Dedifferentiated amniotic fluid mesenchymal stem cell (primary cell): Measurements from ENCODE around the gene PLA2G10.
"Not testable (repeated sequence)": the region's sequence is repeated elsewhere in the genome, so short reads cannot be mapped to it uniquely, and the experiment has no call there.

Experiments
- DNase-seq: peaks from one replicate; pipeline ENCODE4 v3.0.0-alpha.2; 2016; ENCODE audit errors: extremely low spot score

The PLA2G10 gene

DNA sequence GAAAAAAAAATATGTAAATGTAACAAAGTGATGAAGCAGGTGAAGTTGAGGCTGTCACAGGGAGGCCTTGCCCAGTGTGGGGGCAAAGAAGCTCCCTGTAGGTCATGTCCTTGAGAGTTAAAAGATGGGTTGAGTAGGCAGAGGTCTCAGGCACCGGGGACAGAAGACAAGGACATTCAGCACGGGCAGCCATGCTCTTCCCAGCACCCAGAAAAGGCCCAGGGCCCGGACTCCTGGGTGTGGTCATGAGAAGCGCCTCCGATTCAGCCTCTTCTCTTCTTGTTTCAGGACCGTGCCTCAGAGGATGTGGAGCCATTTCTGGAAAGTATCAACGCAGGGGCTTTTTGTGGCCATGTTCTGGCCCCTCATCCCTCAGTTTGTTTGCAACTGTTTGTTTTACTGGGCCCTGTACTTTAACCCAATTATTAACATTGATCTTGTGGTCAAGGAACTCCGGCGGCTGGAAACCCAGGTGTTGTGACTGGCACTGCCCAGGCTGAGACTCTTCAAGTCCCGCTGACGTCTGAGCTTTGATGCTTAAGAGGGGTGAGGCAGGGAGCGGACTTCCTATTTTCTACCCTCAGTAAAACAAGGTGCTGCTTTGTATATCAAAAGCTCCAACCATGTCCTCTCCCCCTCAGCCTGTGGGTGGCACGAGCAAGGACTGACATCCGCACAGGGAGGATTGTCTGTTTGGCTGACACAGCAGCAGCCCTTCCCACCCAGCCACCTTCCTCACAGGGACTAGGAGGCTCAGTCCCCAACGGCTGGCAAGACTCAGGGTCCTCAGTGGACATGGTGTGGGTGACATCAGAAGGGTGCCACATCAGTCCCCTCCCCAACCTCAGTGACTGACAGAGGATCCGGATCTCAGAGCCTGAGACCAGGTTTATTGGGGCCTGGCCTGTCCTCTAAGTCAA is 26.5 kb downstream of the PLA2G10 start:
- DNase-seq, result no peak

DNA sequence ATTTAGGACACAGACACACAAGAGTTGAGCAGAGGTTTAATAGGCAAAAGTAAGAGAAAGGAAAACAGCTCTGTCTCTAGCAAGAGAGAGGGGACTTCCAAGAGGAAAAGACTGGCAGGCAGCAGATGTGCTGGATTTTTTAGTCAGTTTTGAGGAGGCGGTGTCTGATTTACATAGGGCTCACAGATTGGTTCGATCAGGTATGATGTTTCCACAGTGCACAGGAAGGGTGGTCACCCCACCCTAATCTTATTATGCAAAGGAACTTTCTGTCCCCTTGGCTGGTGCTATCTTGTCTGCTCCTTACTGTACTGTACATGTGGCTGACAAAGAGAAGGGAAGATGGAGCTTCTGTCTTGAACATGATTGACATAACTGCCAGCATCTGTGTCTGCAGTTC is 36.0 kb downstream of the PLA2G10 start:
- DNase-seq, result no peak

GRCh38 chr16:14652726-14653125 is 41.4 kb downstream of the PLA2G10 start:
- no peak for DNase-seq

GRCh38 chr16:14650629-14651028 is 43.5 kb downstream of the PLA2G10 start:
- no peak for DNase-seq

DNA sequence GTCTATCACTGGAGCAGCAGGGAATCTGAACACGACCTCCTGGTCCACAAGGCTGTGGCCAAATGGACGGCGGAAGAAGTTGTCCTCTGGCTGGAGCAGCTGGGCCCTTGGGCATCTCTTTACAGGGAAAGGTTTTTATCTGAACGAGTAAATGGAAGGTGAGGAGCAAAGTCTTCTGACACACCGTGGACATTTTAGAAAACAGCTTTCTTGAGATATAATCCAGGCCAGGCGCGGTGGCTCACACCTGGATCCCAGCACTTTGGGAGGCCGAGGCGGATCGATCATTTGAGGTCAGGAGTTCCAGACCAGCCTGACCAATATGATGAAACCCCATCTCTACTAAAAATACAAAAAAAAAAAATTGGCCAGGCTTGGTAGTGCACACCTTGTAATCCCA is 44.3 kb downstream of the PLA2G10 start:
- no peak for DNase-seq

DNA sequence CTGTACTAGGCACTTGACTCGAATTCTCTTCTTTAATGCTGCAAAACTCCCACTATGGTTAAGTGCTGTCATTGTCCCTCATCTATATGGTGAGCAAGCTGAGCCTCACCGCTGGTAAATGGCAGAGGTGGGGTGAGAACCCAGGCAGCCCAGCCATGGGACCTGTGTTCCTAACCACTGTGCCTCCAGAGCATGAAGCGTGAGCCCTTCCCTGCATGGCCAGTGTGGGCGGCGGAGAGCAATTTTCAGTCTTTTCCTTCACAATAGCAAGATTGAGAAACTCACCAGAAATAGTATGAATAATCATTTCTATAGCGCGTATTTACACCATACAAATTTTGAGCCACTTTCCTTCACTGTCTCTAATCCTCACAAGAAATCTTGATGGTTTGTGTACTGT is 52.2 kb downstream of the PLA2G10 start:
- DNase-seq, result no peak

- DNase-seq, result no peak
Measured at GRCh38 chr16:14641206-14641605, 52.9 kb downstream of the PLA2G10 start.

DNA sequence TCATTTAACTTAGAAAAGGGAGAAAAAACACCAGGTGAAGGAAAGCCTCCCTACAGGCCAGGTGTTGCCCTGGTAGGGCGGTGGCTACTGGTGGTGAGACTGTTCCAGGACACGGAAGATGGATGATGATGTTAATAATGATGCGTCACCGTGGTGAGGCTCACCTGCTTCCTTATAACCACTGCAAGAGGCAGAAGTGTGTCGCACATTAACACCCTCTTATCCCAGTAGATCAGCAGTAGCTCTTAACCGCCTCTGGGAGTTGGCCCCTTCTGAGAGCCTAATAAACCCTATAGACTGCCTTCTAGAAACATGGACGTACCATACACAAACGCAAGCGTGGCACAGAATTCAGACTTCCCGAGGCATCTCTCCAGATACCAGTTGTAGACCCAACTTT is 53.6 kb downstream of the PLA2G10 start:
- no peak for DNase-seq

DNA sequence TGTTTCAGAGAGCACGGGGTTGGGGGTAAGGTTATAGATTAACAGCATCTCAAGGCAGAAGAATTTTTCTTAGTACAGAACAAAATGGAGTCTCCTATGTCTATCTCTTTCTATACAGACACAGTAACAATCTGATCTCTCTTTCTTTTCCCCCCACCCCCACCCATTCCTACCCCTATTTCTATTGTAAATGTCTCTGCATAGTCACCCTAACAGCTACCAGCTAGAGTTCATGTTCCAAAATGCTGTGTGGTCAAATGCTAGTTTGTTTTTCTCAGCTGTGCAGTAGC is 57.2 kb downstream of the PLA2G10 start:
- not testable (repeated sequence) for DNase-seq

DNA sequence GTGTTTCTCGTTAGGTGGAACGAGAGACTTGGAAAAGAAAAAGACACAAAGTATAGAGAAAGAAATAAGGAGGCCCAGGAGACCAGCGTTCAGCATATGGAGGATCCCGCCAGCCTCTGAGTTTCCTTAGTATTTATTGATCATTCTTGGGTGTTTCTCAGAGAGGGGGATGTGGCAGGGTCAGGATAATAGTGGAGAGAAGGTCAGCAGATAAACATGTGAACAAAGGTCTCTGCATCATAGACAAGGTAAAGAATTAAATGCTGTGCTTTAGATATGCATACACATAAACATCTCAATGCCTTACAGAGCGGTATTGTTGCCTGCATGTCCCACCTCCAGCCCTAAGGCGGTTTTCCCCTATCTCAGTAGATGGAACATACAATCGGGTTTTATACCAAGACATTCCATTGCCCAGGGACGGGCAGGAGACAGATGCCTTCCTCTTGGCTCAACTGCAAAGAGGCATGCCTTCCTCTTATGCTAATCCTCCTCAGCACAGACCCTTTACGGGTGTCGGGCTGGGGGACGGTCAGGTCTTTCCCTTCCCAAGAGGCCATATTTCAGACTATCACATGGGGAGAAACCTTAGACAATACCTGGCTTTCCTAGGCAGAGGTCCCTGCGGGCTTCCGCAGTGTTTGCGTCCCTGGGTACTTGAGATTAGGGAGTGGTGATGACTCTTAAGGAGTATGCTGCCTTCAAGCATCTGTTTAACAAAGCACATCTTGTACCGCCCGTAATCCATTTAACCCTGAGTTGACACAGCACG is 57.7 kb downstream of the PLA2G10 start:
- DNase-seq, result not testable (repeated sequence)

DNA sequence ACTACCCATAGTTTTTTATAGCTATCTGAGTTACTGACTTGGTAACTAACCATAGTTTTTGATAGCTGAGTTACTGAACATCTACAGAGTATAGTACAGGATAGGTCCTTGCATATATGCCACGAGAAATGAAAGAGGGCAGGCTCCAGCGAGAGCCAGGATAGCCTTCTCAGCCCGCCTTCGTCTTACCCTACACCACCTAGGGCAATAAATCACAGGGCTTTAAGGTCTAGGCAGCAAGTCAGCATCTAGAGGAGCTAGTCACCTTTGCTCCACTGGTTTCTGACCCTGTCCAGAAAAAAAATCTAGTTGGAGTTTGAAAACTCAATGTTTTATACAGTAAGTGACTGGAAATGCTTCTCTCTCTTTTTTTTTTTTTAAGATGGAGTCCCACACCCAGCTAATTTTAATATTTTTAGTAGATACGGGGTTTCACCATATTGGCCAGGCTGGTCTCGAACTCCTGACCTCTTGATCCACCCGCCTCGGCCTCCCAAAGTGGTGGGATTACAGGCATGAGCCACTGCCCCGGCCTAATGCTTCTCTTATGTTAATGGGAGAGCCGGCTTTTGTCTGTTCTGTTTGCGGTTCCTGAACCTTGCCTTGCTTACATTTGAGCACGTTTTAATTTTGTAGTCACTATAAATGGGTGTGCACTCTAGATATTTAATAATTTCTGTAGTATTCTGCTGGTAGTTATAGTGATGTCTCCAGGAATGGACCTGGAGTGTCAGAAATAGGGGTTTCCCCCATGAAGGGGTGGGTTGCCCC is 58.5 kb downstream of the PLA2G10 start:
- DNase-seq, result no peak

GRCh38 chr16:14634389-14634725 is 59.8 kb downstream of the PLA2G10 start:
- DNase-seq, result no peak

DNA sequence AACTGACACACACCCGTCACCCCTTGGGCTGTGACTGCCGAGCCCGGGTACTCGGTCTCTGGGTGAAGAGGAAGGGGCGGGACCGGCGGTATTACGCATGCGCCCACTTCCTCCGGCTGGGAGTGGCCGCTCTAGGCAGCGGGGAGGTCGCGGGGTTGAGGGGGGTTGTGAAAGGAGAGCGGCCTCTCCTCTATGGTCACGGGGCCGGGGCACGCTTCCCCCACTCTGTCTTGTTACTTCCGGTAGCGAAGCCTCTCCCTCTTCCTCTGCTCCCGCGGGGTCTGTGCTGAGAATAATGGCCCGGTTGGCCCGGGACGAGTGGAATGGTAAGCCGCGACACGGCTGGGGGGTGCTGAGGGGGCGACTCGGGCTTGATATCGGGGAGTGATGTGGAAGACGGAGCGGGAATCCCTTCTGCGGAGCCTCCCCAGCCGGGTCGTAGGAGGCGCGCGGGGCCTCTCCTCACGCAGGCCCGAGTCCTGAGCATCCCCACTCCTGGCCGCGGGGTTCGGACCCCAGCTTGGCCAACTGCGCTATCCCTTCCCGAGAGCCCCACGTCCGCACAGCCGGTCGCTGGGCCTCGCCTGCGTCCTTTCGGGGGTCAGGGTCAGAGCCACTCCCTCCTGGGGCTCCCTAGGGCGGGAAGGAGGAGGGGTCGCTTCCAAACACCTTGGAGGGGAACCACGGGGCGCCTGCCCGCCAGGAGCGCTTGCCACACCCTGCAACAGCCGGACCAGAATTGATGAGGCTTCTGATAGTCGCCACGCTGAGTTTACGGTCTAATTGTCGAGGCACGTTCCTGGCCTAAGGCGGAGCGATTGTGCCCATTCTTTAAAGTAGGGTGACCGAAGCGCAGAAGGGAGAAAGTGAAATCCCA is 61.2 kb downstream of the PLA2G10 start, which contains the start of gene BFAR:
Gene BFAR (plus strand): TSS at position 259 of the 877 bp plus-strand sequence. CDS start 11,396 bp downstream, outside the sequence.
- peak; percentile 90 for DNase-seq

DNA sequence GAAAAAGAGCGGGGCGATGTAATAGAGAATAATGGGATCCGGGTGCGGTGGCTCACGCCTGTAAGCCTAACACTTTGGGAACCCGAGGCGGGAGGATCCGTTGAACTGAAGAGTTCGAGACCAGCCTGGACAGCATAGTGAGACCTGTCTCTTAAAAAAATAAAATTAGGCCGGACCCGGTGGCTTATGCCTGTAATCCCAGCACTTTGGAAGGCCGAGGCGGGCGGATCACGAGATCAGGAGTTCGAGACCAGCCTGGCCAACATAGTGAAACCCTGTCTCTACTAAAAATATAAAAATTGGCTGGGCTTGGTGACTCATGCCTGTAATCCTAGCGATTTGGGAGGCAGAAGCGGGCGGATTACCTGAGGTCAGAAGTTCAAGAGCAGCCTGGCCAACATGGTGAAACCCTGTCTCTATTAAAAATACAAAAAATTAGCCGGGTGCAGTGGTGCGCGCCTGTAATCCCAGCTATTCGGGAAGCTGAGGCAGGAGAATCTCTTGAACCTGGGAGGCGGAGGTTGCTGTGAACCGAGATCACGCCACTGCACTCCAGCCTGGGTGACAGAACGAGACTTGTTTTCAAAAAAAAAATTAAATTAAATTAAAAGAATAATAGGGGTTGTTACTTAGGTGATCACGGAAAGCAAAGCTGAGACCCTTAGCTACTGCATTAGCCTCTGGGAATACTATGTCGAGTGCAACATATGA is 63.3 kb downstream of the PLA2G10 start:
- DNase-seq, result not testable (repeated sequence)

GRCh38 chr16:14629919-14630619 is 64.0 kb downstream of the PLA2G10 start, which contains the start of gene PARN:
Gene PARN, minus strand, starts transcription at chr16:14630260. Its CDS starts 135 bp downstream, at chr16:14630125.
- DNase-seq, result peak; percentile 94

GRCh38 chr16:14629612-14629918 is 64.5 kb downstream of the PLA2G10 start:
- no peak for DNase-seq

DNA sequence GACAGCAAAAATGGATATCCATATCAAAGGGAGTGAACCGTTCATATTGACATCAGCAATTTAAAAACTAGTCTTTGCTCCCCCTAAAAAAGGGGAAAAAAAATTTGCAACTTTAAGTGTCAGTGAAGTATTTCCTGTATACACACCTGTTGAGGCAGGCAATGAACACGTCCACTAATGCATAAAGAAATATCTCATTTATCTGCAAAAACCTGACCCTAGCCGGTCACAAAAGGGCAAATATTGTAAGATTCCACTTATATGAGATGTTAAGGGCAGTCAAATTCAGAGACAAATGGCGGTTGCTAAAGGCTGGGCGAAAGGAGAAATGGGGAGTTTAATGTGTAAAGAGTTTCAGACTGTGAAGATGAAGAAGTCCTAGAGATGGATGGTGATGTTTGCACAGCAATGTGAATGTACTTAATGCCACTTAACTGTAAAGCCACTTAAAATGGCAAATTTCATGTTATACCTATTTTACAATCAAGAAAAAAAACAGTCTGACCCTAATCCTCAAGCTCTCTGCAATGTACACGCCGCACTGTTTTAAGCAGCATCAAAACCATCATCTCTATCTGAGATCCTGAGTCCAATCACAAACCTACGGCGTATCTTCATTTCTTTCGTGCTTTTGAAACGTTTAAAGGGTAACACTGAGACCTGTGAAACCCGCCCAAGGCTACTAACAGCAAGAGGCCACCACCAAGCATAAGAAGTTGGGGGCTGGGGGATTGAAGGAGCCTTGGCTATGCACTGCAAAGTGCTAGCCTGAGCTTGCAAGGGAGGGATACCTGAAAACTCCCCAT is 65.1 kb downstream of the PLA2G10 start:
- no peak for DNase-seq

DNA sequence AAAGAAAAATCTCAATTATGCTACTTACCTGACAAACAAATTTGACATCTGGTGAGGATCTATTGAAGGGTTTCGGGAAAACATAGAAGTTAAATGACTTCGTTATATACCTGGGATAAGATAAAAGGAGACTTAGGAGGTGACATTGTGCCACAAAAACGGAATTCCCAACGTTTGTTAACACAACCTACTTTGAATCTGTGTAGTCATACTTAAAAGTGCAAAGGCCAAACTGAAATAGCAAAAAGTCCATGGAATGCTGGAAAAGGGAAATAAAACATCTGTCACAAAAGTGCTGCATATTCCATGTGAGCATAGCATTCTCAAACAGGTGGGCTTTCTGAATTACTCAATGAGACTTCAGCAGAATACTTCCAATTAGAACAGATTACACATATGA is 67.0 kb downstream of the PLA2G10 start:
- no peak for DNase-seq
